Activated CD4-positive, alpha-beta T cell treated with anti-CD3 and anti-CD28 coated beads, Interleukin-2, amount 10 ng/mL, durations not matched to agents 7 days and 5 days (primary cell): Measurements from ENCODE around the gene P2RY8. TPM values are rescaled to one million over a fixed set of nuclear protein-coding genes. Genes with fewer than 3 reads are reported as not detected.

Experiments used
- CTCF ChIA-PET: fragments of 350-600 bp; sonication (Branson Sonifier 250); formaldehyde crosslinking; loops from one replicate; lab custom pipeline; 2021; ENCODE audit warnings: antibody characterized with exemption; lab: Charles Lee
- POLR2A ChIA-PET: fragments of 350-600 bp; sonication (Branson Sonifier 250); formaldehyde crosslinking; loops from one replicate; lab custom pipeline; 2021; ENCODE audit warnings: antibody characterized with exemption; lab: Charles Lee
- DNase-seq: peaks from one replicate; pipeline ENCODE4 v3.0.0-alpha.2; 2020
- H3K27ac Mint-ChIP-seq: one replicate; pipeline ENCODE4 v1.8.0; 2021; ENCODE audit warnings: mild to moderate bottlenecking, moderate library complexity, mixed read lengths
- H3K27me3 Mint-ChIP-seq: one replicate; pipeline ENCODE4 v1.8.0; 2021; ENCODE audit warnings: mixed read lengths
- H3K36me3 Mint-ChIP-seq: one replicate; pipeline ENCODE4 v1.8.0; 2021; ENCODE audit warnings: low read depth, mixed read lengths
- H3K4me1 Mint-ChIP-seq: one replicate; pipeline ENCODE4 v1.8.0; 2021; ENCODE audit warnings: mixed read lengths
- H3K4me3 Mint-ChIP-seq: one replicate; pipeline ENCODE4 v1.8.0; 2021; ENCODE audit warnings: mild to moderate bottlenecking, moderate library complexity, mixed read lengths
- H3K9me3 Mint-ChIP-seq: one replicate; pipeline ENCODE4 v1.8.0; 2021; ENCODE audit warnings: mixed read lengths
- total RNA-seq, 2 experiments: library from RNA; stranded (reverse); gene quantifications; one replicate each; pipeline ENCODE4 v1.2.3, GENCODE V29; 2021

P2RY8 gene
- total RNA-seq, 2 experiments from 2014 or later, result 99.1 to 107 TPM

DNA sequence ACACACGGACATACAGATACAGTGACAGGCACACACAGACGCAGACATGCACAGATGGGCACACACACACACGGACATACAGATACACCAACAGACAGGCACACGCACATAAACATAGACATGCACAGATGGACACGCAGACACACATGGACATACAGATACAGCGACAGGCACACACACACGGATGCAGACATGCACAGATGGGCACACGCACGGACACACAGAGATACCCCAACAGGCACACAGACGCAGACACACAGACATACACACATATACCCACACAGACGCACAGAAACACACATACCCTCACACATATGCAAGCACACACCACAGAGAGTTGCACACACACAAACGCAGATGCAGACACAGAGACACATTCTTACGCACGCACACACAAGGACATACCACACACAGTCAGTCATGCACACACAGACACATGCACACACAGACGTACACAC, 120.6 kb downstream of the P2RY8 start:
- DNase-seq, result no peak
- POLR2A ChIA-PET, result no interaction called here
- H3K27me3 Mint-ChIP-seq, result no peaks in the 10 kb centered on the region
- H3K9me3 Mint-ChIP-seq, result peaks cover 5% of the 10 kb centered on the region
- CTCF ChIA-PET, result no interaction called here
- H3K27ac Mint-ChIP-seq, result no peak overlapping the region
- H3K4me1 Mint-ChIP-seq, result no peaks in the 10 kb centered on the region
- H3K36me3 Mint-ChIP-seq, result peaks cover 42% of the 10 kb centered on the region
- H3K4me3 Mint-ChIP-seq, result no peak overlapping the region

Other genes with a start within 250 kb of the P2RY8 start
- 1 to 10 TPM; 6.4 to 7.1 TPM for gene IL3RA, start 200.4 kb downstream of the P2RY8 start, total RNA-seq
- 100 to 1,000 TPM; 259 to 261 TPM for gene SLC25A6, start 145.1 kb downstream of the P2RY8 start, total RNA-seq
- 10 to 100 TPM; 30.7 to 33.9 TPM for gene ASMTL, start 84.3 kb downstream of the P2RY8 start, total RNA-seq
- gene AKAP17A, start 54.4 kb upstream of the P2RY8 start, total RNA-seq, result 10 to 100 TPM; 61.6 to 66.5 TPM
- gene ASMT, start 77.9 kb upstream of the P2RY8 start, total RNA-seq, result not detected